SU-DHL-6 (cell line): Measurements from ENCODE around the gene SEZ6.

Experiments
- CTCF ChIP-seq: fragments of 200-600 bp; sonication (generic); IDR thresholded peaks from one replicate; pipeline ENCODE4 v1.5.1; 2017; ENCODE audit warnings: antibody characterized with exemption, mild to moderate bottlenecking, low read length, moderate library complexity; ENCODE audit not compliant: insufficient read depth, poor library complexity, severe bottlenecking
- EZH2phosphoT487 ChIP-seq: fragments of 200-600 bp; sonication (generic), shearing (Covaris generic); conservative IDR thresholded peaks from 2 replicates; pipeline ENCODE4 v1.6.1; 2018; ENCODE audit warnings: mild to moderate bottlenecking, antibody characterized with exemption, low read length, moderate library complexity, mixed read lengths

- TF ChIP-seq EZH2phosphoT487 (no peak), CTCF (no peak)
These were observed 35.7 kb upstream of the SEZ6 start for GRCh38 chr17:29041571-29041970.
